Stimulated activated CD8-positive, alpha-beta memory T cell treated with anti-CD3 and anti-CD28 coated beads, Interleukin-15, amount 100 ng/mL, for 24 hours (primary cell): ENCODE measurements around the gene MUC4.

Experiments
- DNase-seq: peaks from one replicate; pipeline ENCODE4 v3.0.0-alpha.2; 2020; ENCODE audit warnings: low read depth

MUC4 gene

GRCh38 chr3:195699860-195700259 lies 111.9 kb downstream of the MUC4 start:
- no peak for DNase-seq

- no peak for DNase-seq
Measured at GRCh38 chr3:195699388-195699771, 112.3 kb downstream of the MUC4 start.

GRCh38 chr3:195698647-195699387 lies 112.9 kb downstream of the MUC4 start:
- no peak for DNase-seq

GRCh38 chr3:195698325-195698646 lies 113.4 kb downstream of the MUC4 start:
- no peak for DNase-seq

GRCh38 chr3:195697582-195698324 lies 114.0 kb downstream of the MUC4 start:
- no peak for DNase-seq
